ENCODE data around the gene PLB1. TPM values are rescaled to one million over a fixed set of nuclear protein-coding genes. Genes with fewer than 3 reads are reported as not detected.

PLB1 gene
- polyA plus RNA-seq, 2 of the 4 experiments (the other 2 are of a cell fraction) = 0.26 to 1.4 TPM

GRCh38 chr2:28486526-28486925, 9.3 kb upstream of the PLB1 start:
- Histone ChIP-seq H3K4me2 (no peak overlapping the region), H3K9me3 (peaks cover 5% of the 10 kb centered on the region; the same call in 2 of the 3 replicates), H3K4me1 (no peaks in the 10 kb centered on the region), H3K4me3 (no peak overlapping the region), H3K27ac (no peak overlapping the region)
- ATAC-seq (no peak), DNase-seq (ENCODE audit: low read depth in 1 of 2, low spot score in 1 of 2) (no peak), FAIRE-seq (no peak)
- ChIA-PET CTCF (interaction anchor here (1.1 to 1.8 kb wide), 2 partner anchors 14 to 15 kb away, joined by 3 to 4 read pairs; no protein-coding TSS in a partner anchor), POLR2A (no interaction called here)
- no peak for TF ChIP-seq MAX (IDR thresholded peaks at IDR 0.05)
- no peak for TF ChIP-seq FOSL2 (IDR thresholded peaks at IDR 0.05)
- no peak for TF ChIP-seq FOSL2 (CRISPR knock-in tag; IDR thresholded peaks at IDR 0.05)
- no peak for TF ChIP-seq POLR2A (IDR thresholded peaks at IDR 0.05; ENCODE audit: low read length)
- no peak for TF ChIP-seq CHD2 (IDR thresholded peaks at IDR 0.05; ENCODE audit: low read length, partially characterized antibody)
- TF ChIP-seq FOXS1 (CRISPR knock-in tag; IDR thresholded peaks at IDR 0.05) = no peak
- no peak for TF ChIP-seq ZNF302 (CRISPR knock-in tag; IDR thresholded peaks at IDR 0.05)
- TF ChIP-seq REST (IDR thresholded peaks at IDR 0.05) = no peak
- no peak for TF ChIP-seq TFCP2L1 (CRISPR knock-in tag; IDR thresholded peaks at IDR 0.05)
- no peak for TF ChIP-seq CBX2 (IDR thresholded peaks at IDR 0.05; ENCODE audit: borderline replicate concordance, low read depth)
- no peak for TF ChIP-seq BHLHE40 (IDR thresholded peaks at IDR 0.05; ENCODE audit: low read depth, low read length)
- WGBS (ENCODE audit: missing lambda C conversion rate) = 60% methylated on average over 4 of the region's 4 CpGs

- Histone ChIP-seq H3K4me2 (no peak overlapping the region), H3K9me3 (peaks cover 5% of the 10 kb centered on the region; the same call in 2 of the 3 replicates), H3K4me1 (no peaks in the 10 kb centered on the region), H3K4me3 (no peak overlapping the region), H3K27ac (no peak overlapping the region)
- CTCF ChIA-PET = interaction anchor here (1.8 kb wide), 1 partner anchor 15 kb away, joined by 4 read pairs; no protein-coding TSS in a partner anchor
- TF ChIP-seq REST (IDR thresholded peaks at IDR 0.05) (no peak), PHF8 (IDR thresholded peaks at IDR 0.05; ENCODE audit: borderline replicate concordance, low read depth) (no peak), TFCP2L1 (CRISPR knock-in tag; IDR thresholded peaks at IDR 0.05) (no peak), SREBF2 (IDR thresholded peaks at IDR 0.05) (no peak), KDM1A (IDR thresholded peaks at IDR 0.05; ENCODE audit: low read depth) (no peak), NFE2L2 (conservative IDR thresholded peaks at IDR 0.05; ENCODE audit: low read length) (no peak)
- DNase-seq (ENCODE audit: low read depth in 1 of 2, low spot score in 1 of 2) (no peak), FAIRE-seq (no peak), ATAC-seq (no peak)
- POLR2A ChIA-PET = no interaction called here
- WGBS (ENCODE audit: missing lambda C conversion rate) = 60% methylated on average over 4 of the region's 4 CpGs
Measured at GRCh38 chr2:28487258-28487657, 8.6 kb upstream of the PLB1 start.

Data from A549 (cell line).